Measurements from ENCODE around the gene HERC3.

Gene HERC3

GRCh38 chr4:88747351-88747750, 155.1 kb downstream of the HERC3 start:
- DNase-seq (ENCODE audit: low read depth) = no peak

GRCh38 chr4:88750369-88750768, 158.1 kb downstream of the HERC3 start:
- no peak for DNase-seq (ENCODE audit: low read depth)

GRCh38 chr4:88751258-88752075, 159.2 kb downstream of the HERC3 start:
- DNase-seq (ENCODE audit: low read depth) = no peak

- DNase-seq (ENCODE audit: low read depth) = no peak
Measured at GRCh38 chr4:88752076-88752463, 159.8 kb downstream of the HERC3 start.

- DNase-seq (ENCODE audit: low read depth) = no peak
Measured at GRCh38 chr4:88752754-88753153, 160.5 kb downstream of the HERC3 start.

GRCh38 chr4:88753658-88754571, 161.6 kb downstream of the HERC3 start:
- no peak for DNase-seq (ENCODE audit: low read depth)

- DNase-seq (ENCODE audit: low read depth) = no peak
Measured at GRCh38 chr4:88754796-88755195, 162.5 kb downstream of the HERC3 start.

- DNase-seq (ENCODE audit: low read depth) = no peak
Measured at GRCh38 chr4:88755454-88755853, 163.2 kb downstream of the HERC3 start.

GRCh38 chr4:88756149-88756548, 163.9 kb downstream of the HERC3 start:
- no peak for DNase-seq (ENCODE audit: low read depth)

- no peak for DNase-seq (ENCODE audit: low read depth)
Measured at GRCh38 chr4:88757067-88757466, 164.8 kb downstream of the HERC3 start.

- DNase-seq (ENCODE audit: low read depth) = no peak
Measured at GRCh38 chr4:88757776-88758175, 165.5 kb downstream of the HERC3 start.

Data from HS-5 (cell line).